Measurements from ENCODE around the gene GYG2.

- TF ChIP-seq EZH2 (IDR thresholded peaks at IDR 0.05; ENCODE audit: low read length, missing control alignments) (no peak), CTCF (conservative IDR thresholded peaks at IDR 0.05 in 1 of 2, IDR thresholded peaks at IDR 0.05 in 1 of 2; ENCODE audit: low read depth in 1 of 2, low read length in 2 of 2) (no peak)
Observed at GRCh38 chrX:2924151-2924550, 95.4 kb downstream of the GYG2 start.
